MM.1S (cell line): Measurements from ENCODE around the gene DPH3.

Experiments
- DNase-seq: peaks from one replicate; pipeline ENCODE4 v3.0.0-alpha.2; 2015
- H2AFZ ChIP-seq: fragments of 300-600 bp; sonication (generic); 2 replicates; pipeline ENCODE4 v1.6.0; 2016; ENCODE audit warnings: antibody characterized with exemption, low read length
- H3F3A ChIP-seq: fragments of 300-600 bp; sonication (generic); 2 replicates; pipeline ENCODE4 v1.6.1; 2016; ENCODE audit warnings: mild to moderate bottlenecking, antibody characterized with exemption, low read length, moderate library complexity, mixed read lengths; ENCODE audit not compliant: insufficient read depth
- H3K27ac ChIP-seq: fragments of 300-600 bp; sonication (generic); 2 replicates; pipeline ENCODE4 v1.5.1; 2016; ENCODE audit warnings: mild to moderate bottlenecking, low read length
- H3K27me3 ChIP-seq: fragments of 300-600 bp; sonication (generic); replicated peaks from 2 replicates; pipeline ENCODE4 v1.6.0; 2016; ENCODE audit warnings: low read length; ENCODE audit not compliant: insufficient read depth
- H3K36me3 ChIP-seq: fragments of 300-600 bp; sonication (generic); replicated peaks from 2 replicates; pipeline ENCODE4 v1.6.1; 2016; ENCODE audit warnings: mild to moderate bottlenecking, low read length, mixed read lengths; ENCODE audit not compliant: insufficient read depth
- H3K4me1 ChIP-seq: fragments of 300-600 bp; sonication (generic); 2 replicates; pipeline ENCODE4 v1.6.1; 2016; ENCODE audit warnings: low read length, mixed read lengths
- H3K4me2 ChIP-seq: fragments of 300-600 bp; sonication (generic); 2 replicates; pipeline ENCODE4 v1.6.0; 2016; ENCODE audit warnings: low read depth, low read length
- H3K4me3 ChIP-seq: fragments of 300-600 bp; sonication (generic); 2 replicates; pipeline ENCODE4 v1.5.1; 2016; ENCODE audit warnings: low read length, mixed read lengths
- H3K79me2 ChIP-seq: fragments of 300-600 bp; sonication (generic); 2 replicates; pipeline ENCODE4 v1.6.1; 2016; ENCODE audit warnings: mixed run types, low read length, mixed read lengths
- H3K9ac ChIP-seq: fragments of 300-600 bp; sonication (generic); 2 replicates; pipeline ENCODE4 v1.6.1; 2016; ENCODE audit warnings: low read length, mixed read lengths
- H3K9me2 ChIP-seq: fragments of 300-600 bp; sonication (generic); replicated peaks from 2 replicates; pipeline ENCODE4 v1.6.1; 2016; ENCODE audit warnings: mild to moderate bottlenecking, low read length, mixed read lengths; ENCODE audit not compliant: insufficient read depth
- H3K9me3 ChIP-seq: fragments of 300-600 bp; sonication (generic); replicated peaks from 2 replicates; pipeline ENCODE4 v1.6.1; 2016; ENCODE audit warnings: mild to moderate bottlenecking, low read length, mixed read lengths; ENCODE audit not compliant: insufficient read depth
- H4K20me1 ChIP-seq: fragments of 300-600 bp; sonication (generic); 2 replicates; pipeline ENCODE4 v1.6.1; 2016; ENCODE audit warnings: mild to moderate bottlenecking, low read length, moderate library complexity, mixed read lengths; ENCODE audit not compliant: insufficient read depth
- EZH2 ChIP-seq: fragments of 300-600 bp; sonication (generic); optimal IDR thresholded peaks from 2 replicates; pipeline ENCODE3; 2017; ENCODE audit warnings: low read depth, mild to moderate bottlenecking, antibody characterized with exemption, low read length, mixed read lengths
- EZH2phosphoT487 ChIP-seq: fragments of 300-600 bp; sonication (generic); IDR thresholded peaks from 2 replicates; pipeline ENCODE4 v1.6.1; 2018; ENCODE audit warnings: antibody characterized with exemption, low read length
- TF ChIP-seq, protein P1 (sequence below): fragments of 300-600 bp; sonication (generic); IDR thresholded peaks from 2 replicates; pipeline ENCODE4 v1.5.1; 2016; ENCODE audit warnings: antibody characterized with exemption, low read length, mixed read lengths

Gene DPH3

GRCh38 chr3:16300307-16300706 lies 35.6 kb upstream of the DPH3 start:
- Histone ChIP-seq H3F3A (no peaks in the 10 kb centered on the region), H3K79me2 (no peaks in the 10 kb centered on the region), H3K4me1 (peaks cover 18% of the 10 kb centered on the region), H3K9me3 (no peaks in the 10 kb centered on the region), H3K9ac (no peak overlapping the region), H3K27ac (no peak overlapping the region), H3K9me2 (no peaks in the 10 kb centered on the region), H2AFZ (no peak overlapping the region), H4K20me1 (no peaks in the 10 kb centered on the region), H3K36me3 (peaks cover 4% of the 10 kb centered on the region), H3K27me3 (no peaks in the 10 kb centered on the region), H3K4me2 (no peak overlapping the region), H3K4me3 (no peak overlapping the region)
- DNase-seq = no peak
- no peak for TF ChIP-seq EZH2
- TF ChIP-seq EZH2phosphoT487 = no peak
- TF ChIP-seq, protein P1, sequence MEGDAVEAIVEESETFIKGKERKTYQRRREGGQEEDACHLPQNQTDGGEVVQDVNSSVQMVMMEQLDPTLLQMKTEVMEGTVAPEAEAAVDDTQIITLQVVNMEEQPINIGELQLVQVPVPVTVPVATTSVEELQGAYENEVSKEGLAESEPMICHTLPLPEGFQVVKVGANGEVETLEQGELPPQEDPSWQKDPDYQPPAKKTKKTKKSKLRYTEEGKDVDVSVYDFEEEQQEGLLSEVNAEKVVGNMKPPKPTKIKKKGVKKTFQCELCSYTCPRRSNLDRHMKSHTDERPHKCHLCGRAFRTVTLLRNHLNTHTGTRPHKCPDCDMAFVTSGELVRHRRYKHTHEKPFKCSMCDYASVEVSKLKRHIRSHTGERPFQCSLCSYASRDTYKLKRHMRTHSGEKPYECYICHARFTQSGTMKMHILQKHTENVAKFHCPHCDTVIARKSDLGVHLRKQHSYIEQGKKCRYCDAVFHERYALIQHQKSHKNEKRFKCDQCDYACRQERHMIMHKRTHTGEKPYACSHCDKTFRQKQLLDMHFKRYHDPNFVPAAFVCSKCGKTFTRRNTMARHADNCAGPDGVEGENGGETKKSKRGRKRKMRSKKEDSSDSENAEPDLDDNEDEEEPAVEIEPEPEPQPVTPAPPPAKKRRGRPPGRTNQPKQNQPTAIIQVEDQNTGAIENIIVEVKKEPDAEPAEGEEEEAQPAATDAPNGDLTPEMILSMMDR = no peak

DNA sequence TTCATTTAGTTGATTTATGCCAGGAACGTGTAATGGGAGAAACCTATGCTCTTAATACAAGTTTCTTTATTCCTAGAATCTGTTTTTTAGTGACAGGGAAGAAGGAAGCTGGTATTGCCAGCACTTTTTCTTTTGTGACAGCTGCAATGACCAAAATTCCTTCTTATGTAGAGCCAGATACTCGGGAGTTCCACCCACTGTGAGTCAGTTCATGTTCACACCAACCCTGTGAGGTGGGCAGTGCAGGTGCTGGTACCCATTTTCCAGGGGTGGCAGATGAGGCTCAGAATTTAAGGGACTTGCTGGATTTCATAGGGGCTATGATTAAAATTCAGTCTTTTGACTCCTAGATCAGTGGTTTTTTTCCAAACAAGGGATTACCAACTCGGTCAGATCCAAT lies 35.0 kb upstream of the DPH3 start:
- TF ChIP-seq, protein P1 = no peak
- no peak for TF ChIP-seq EZH2
- TF ChIP-seq EZH2phosphoT487 = no peak
- no peaks in the 10 kb centered on the region for H3K9me2 ChIP-seq
- no peak overlapping the region for H3K4me2 ChIP-seq
- H3K79me2 ChIP-seq = no peaks in the 10 kb centered on the region
- no peak overlapping the region for H3K4me3 ChIP-seq
- H4K20me1 ChIP-seq = no peaks in the 10 kb centered on the region
- DNase-seq = no peak
- H2AFZ ChIP-seq = no peak overlapping the region
- H3K4me1 ChIP-seq = peaks cover 18% of the 10 kb centered on the region
- peaks cover 4% of the 10 kb centered on the region for H3K36me3 ChIP-seq
- no peaks in the 10 kb centered on the region for H3F3A ChIP-seq
- H3K9ac ChIP-seq = no peak overlapping the region
- no peaks in the 10 kb centered on the region for H3K9me3 ChIP-seq
- no peak overlapping the region for H3K27ac ChIP-seq
- H3K27me3 ChIP-seq = no peaks in the 10 kb centered on the region

- Histone ChIP-seq H3K36me3 (peaks cover 4% of the 10 kb centered on the region), H2AFZ (no peak overlapping the region)
Observed at GRCh38 chr3:16298891-16299290, 34.1 kb upstream of the DPH3 start.

More at GRCh38 chr3:16298891-16299290, 34.1 kb upstream of the DPH3 start:
- H3K9me3 ChIP-seq = no peaks in the 10 kb centered on the region
- no peak overlapping the region for H3K9ac ChIP-seq
- H3K4me3 ChIP-seq = no peak overlapping the region
- H3K4me2 ChIP-seq = no peak overlapping the region
- H3K4me1 ChIP-seq = peaks cover 18% of the 10 kb centered on the region
- H4K20me1 ChIP-seq = no peaks in the 10 kb centered on the region
- TF ChIP-seq, protein P1 = no peak
- TF ChIP-seq EZH2 (no peak), EZH2phosphoT487 (no peak)
- peaks cover 3% of the 10 kb centered on the region; the same call in 1 of the 2 replicates for H3K79me2 ChIP-seq
- H3K27ac ChIP-seq = no peak overlapping the region
- H3K27me3 ChIP-seq = no peaks in the 10 kb centered on the region
- no peaks in the 10 kb centered on the region for H3K9me2 ChIP-seq
- H3F3A ChIP-seq = no peaks in the 10 kb centered on the region
- DNase-seq = no peak
